Left ventricle myocardium inferior (tissue), 1 donor: ENCODE data around the gene ZYG11B. TPM values are rescaled to one million over a fixed set of nuclear protein-coding genes. Genes with fewer than 3 reads are reported as not detected.
"Not testable (repeated sequence)": the region's sequence is repeated elsewhere in the genome, so short reads cannot be mapped to it uniquely, and the experiment has no call there.

Experiments used
- DNase-seq: peaks from one replicate; pipeline ENCODE4 v3.0.0-alpha.2; 2020
- H3K27ac ChIP-seq: fragments of 200-600 bp; replicated peaks from 2 replicates; pipeline ENCODE4 v1.8.0; 2021
- H3K27me3 ChIP-seq: fragments of 200-600 bp; 2 replicates; pipeline ENCODE4 v1.8.0; 2021; ENCODE audit warnings: low read depth
- H3K36me3 ChIP-seq: fragments of 200-600 bp; 2 replicates; pipeline ENCODE4 v1.8.0; 2021
- H3K4me1 ChIP-seq: fragments of 200-600 bp; 2 replicates; pipeline ENCODE4 v1.8.0; 2021
- H3K4me3 ChIP-seq: fragments of 200-600 bp; 2 replicates; pipeline ENCODE4 v1.8.0; 2021; ENCODE audit warnings: mild to moderate bottlenecking, moderate library complexity
- H3K9me3 ChIP-seq: fragments of 200-600 bp; replicated peaks from 2 replicates; pipeline ENCODE4 v1.8.0; 2021
- intact Hi-C: fragments of 100-400 bp; cut with micrococcal nuclease; formaldehyde crosslinking; loops from one replicate; pipeline ENCODE4 v1.11.0; 2022
- total RNA-seq: library from RNA; stranded (reverse); fragmentation: NEBNext Ultra II Directional; extraction: Animal tissue kit (Norgen Biotek cat#: 25700); gene quantifications from one replicate; pipeline ENCODE4 v1.2.1, GENCODE V29; 2021
- TF ChIP-seq, protein P1 (sequence below): fragments of 200-600 bp; IDR thresholded peaks from 2 replicates; pipeline ENCODE4 v1.8.0; 2021; ENCODE audit warnings: antibody characterized with exemption, mild to moderate bottlenecking, borderline replicate concordance
- donor health status: DM: no; HTN: yes; CAD: no; lungs with severe emphysema.

The ZYG11B gene
- total RNA-seq, 1 donor from 2014 or later, result 68.3 TPM

DNA sequence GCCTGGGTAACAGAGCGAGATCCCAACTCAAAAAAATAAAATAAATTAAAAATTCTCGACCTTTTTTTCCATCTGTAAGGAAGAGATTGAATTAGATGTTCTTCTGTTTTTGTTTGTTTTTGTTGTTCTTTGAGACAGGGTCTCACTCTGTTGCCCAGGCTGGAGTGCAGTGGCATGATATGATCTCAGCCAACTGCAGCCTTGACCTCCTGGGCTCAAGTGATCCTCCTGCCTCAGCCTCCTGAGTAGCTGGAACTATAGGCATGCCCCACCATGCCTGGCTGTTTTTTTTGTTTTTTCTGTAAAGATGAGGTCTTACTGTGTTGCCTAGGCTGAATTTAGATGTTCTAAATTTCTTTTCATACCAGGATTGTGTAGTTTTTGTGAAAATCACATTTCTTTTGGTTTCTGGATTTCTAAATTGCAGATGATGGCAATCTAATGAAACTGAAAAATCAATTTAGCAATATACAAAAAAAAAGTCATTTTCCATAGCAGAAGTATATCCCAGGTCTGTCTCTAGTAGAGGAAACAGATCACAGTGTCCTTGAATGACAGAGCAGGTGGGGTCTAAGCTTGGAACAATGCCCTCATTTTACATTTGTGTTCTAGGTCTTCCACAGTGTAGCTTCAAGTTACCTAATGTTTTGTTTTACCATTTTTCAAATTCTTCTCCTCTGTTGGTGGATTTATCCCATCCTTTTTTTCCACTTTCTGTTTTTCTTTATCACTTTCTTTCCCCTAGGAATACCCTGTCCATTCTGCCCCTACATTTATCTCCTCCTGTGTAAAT is 136.6 kb downstream of the ZYG11B start:
- no peak overlapping the region for H3K4me3 ChIP-seq
- intact Hi-C loops, result no loop called here
- H3K9me3 ChIP-seq, result no peaks in the 10 kb centered on the region
- no peaks in the 10 kb centered on the region for H3K36me3 ChIP-seq
- H3K27ac ChIP-seq, result no peak overlapping the region
- H3K27me3 ChIP-seq, result peaks cover 13% of the 10 kb centered on the region
- no peak for DNase-seq
- no peaks in the 10 kb centered on the region for H3K4me1 ChIP-seq
- TF ChIP-seq, protein P1, sequence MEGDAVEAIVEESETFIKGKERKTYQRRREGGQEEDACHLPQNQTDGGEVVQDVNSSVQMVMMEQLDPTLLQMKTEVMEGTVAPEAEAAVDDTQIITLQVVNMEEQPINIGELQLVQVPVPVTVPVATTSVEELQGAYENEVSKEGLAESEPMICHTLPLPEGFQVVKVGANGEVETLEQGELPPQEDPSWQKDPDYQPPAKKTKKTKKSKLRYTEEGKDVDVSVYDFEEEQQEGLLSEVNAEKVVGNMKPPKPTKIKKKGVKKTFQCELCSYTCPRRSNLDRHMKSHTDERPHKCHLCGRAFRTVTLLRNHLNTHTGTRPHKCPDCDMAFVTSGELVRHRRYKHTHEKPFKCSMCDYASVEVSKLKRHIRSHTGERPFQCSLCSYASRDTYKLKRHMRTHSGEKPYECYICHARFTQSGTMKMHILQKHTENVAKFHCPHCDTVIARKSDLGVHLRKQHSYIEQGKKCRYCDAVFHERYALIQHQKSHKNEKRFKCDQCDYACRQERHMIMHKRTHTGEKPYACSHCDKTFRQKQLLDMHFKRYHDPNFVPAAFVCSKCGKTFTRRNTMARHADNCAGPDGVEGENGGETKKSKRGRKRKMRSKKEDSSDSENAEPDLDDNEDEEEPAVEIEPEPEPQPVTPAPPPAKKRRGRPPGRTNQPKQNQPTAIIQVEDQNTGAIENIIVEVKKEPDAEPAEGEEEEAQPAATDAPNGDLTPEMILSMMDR, result no peak

DNA sequence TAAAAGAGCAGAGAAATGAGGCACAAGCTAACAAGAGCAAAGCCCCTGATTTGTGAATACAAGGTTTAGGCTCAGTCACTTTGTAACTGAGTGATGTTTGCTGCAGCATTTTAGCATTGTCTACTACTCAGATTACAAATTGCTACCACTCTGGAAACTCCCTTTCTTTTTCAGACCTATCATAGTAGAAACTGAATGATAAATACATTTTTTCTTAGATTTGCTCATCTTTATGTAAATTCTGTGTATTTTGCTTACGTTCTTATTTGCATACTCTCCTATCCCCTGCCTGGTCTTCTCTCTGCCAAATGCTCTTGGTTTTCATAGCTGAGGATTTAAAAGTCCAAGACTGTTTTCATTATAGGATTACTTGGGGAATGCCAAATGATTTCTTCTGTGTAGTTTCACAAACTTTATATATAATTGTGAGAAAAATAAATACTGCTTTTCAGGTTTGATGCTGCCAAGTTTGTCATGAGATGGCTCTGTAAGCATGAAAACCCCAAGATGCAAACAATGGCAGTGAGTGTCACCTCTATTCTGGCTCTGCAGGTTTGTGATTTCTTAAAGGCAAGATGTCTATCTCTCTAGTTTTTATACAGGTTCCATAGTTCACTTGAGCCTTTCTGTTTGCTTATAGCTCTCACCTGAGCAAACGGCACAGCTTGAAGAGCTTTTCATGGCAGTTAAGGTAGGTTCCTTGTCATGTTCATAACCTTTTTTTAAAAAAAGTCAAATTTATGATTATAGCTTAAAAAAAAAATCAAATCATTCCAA is 141.0 kb downstream of the ZYG11B start:
- no peak overlapping the region for H3K4me3 ChIP-seq
- intact Hi-C loops, result no loop called here
- no peaks in the 10 kb centered on the region for H3K36me3 ChIP-seq
- H3K4me1 ChIP-seq, result no peaks in the 10 kb centered on the region
- H3K27ac ChIP-seq, result no peak overlapping the region
- H3K27me3 ChIP-seq, result peaks cover 20% of the 10 kb centered on the region
- DNase-seq, result no peak
- no peaks in the 10 kb centered on the region for H3K9me3 ChIP-seq
- TF ChIP-seq, protein P1, result no peak

DNA sequence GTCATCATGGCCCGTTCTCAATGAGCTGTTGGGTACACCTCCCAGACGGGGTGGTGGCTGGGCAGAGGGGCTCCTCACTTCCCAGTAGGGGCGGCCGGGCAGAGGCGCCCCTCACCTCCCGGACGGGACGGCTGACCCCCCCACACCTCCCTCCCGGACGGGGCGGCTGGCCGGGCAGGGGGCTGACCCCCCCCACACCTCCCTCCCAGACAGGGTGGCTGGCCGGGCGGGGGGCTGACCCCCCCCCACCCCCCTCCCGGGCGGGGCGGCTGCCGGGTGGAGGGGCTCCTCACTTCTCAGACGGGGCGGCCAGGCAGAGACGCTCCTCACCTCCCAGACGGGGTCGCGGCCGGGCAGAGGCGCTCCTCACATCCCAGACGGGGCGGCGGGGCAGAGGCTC is 143.5 kb downstream of the ZYG11B start:
- H3K27ac ChIP-seq, H3K36me3 ChIP-seq, H3K9me3 ChIP-seq, DNase-seq, intact Hi-C loops, H3K4me3 ChIP-seq, H3K4me1 ChIP-seq: not testable (repeated sequence)
- peaks cover 18% of the 10 kb centered on the region for H3K27me3 ChIP-seq

DNA sequence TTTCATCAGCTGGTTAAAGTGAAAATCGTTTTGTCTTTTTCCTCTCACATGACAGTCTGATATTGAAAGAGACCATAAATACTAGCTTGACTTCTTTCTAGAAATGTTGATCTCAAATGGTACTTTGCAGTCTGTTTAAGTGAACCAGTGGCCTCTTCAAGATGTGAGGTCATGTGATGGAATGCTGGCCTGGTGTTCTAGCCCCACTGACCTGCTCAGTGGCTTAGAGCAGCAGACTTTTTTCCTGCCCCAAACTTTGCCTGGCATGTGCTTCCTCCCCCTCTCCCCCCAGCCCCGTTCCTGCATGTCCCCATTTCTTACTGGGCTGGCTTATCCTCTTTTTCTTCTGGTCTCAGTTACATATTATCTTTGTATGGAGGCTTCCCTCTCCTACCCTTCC is 150.6 kb downstream of the ZYG11B start:
- peaks cover 13% of the 10 kb centered on the region for H3K27me3 ChIP-seq
- no peaks in the 10 kb centered on the region for H3K4me1 ChIP-seq
- intact Hi-C loops, result no loop called here
- DNase-seq, result no peak
- TF ChIP-seq, protein P1, result no peak
- H3K27ac ChIP-seq, result no peak overlapping the region
- no peaks in the 10 kb centered on the region for H3K9me3 ChIP-seq
- H3K4me3 ChIP-seq, result no peak overlapping the region
- no peaks in the 10 kb centered on the region for H3K36me3 ChIP-seq

Other genes with a start within 250 kb of the ZYG11B start
- gene TUT4, start 173.4 kb upstream of the ZYG11B start, total RNA-seq, result 30.9 TPM
- 5.2 TPM for gene GPX7, start 124.1 kb upstream of the ZYG11B start, total RNA-seq
- not detected for gene SHISAL2A, start 93.3 kb upstream of the ZYG11B start, total RNA-seq
- 18.5 TPM for gene COA7, start 28.1 kb upstream of the ZYG11B start, total RNA-seq
- not detected for gene ZYG11A, start 116.3 kb downstream of the ZYG11B start, total RNA-seq
- gene ECHDC2, start 195.3 kb downstream of the ZYG11B start, total RNA-seq, result 119 TPM
- 130 TPM for gene SCP2, start 200.8 kb downstream of the ZYG11B start, total RNA-seq